K562 (cell line): ENCODE measurements around the gene SLC18B1. TPM values are rescaled to one million over a fixed set of nuclear protein-coding genes. Genes with fewer than 3 reads are reported as not detected.

Experiments
- ATAC-seq: fragments of 200-7000 bp; cut with Tn5 transposase; 3 replicates; pipeline ENCODE4 v1.9.1; 2020; ENCODE audit warnings: moderate library complexity
- BruUV-seq: library from RNA; stranded (reverse); fragments of 400-500 nt; replicated peaks from 2 replicates; lab custom pipeline; 2021; lab: Mats Ljungman, UMichigan
- CTCF ChIA-PET: fragments of 300-600 bp; formaldehyde crosslinking; extraction: SDS; loops from one replicate; lab custom pipeline; 2021; ENCODE audit warnings: low intra/inter-chr PET ratio; lab: Yijun Ruan, JAX
- POLR2A ChIA-PET: fragments of 300-600, 350-650 bp; sonication (Branson Sonifier 250); formaldehyde crosslinking; extraction: SDS; loops from one replicate; lab custom pipeline; 2021; ENCODE audit warnings: antibody characterized with exemption, inconsistent platforms; lab: Yijun Ruan, JAX
- DNase-seq, 4 experiments: peaks; one replicate each; pipeline versions ENCODE4 v3.0.0 to v3.0.0-alpha.2; 2011 to 2018; ENCODE audit warnings: low spot score in 3 of 4, mixed read lengths in 3 of 4; ENCODE audit errors: extremely low read depth in 1 of 4
- FAIRE-seq: peaks from 2 replicates; lab custom pipeline; 2011; peaks lifted over from hg19 to GRCh38; lab: Jason Lieb, UNC
- H2AFZ ChIP-seq: 2 replicates; pipeline ENCODE4 v1.6.0; 2011; ENCODE audit warnings: low read depth, low read length, control low read depth, inconsistent platforms
- H3K27ac ChIP-seq: fragments of 200-600 bp; 3 replicates; pipeline ENCODE4 v1.8.0; 2011; ENCODE audit warnings: low read depth, mild to moderate bottlenecking, control low read depth, inconsistent platforms, low read length, moderate library complexity, mixed read lengths; ENCODE audit errors: extremely low read depth
- H3K27me3 ChIP-seq, 2 experiments: fragments of 300-600 bp in 1 of 2; 2 replicates in 1 of 2; 3 replicates in 1 of 2; pipeline versions ENCODE4 v1.6.0 to v1.8.0; 2011; ENCODE audit warnings: inconsistent platforms in 2 of 2, low read length in 2 of 2, mild to moderate bottlenecking in 1 of 2, mixed read lengths in 1 of 2, moderate library complexity in 1 of 2; ENCODE audit not compliant: control insufficient read depth in 2 of 2, insufficient read depth in 2 of 2
- H3K36me3 ChIP-seq: fragments of 300-600 bp; 3 replicates; pipeline ENCODE4 v1.8.0; 2011; ENCODE audit warnings: mild to moderate bottlenecking, low read length, inconsistent platforms; ENCODE audit not compliant: control insufficient read depth, insufficient read depth
- H3K4me1 ChIP-seq, 2 experiments: fragments of 200-600 bp in 1 of 2; replicated peaks in 1 of 2; 2 replicates in 1 of 2; 3 replicates in 1 of 2; pipeline versions ENCODE4 v1.5.1 to v1.8.0; 2011; ENCODE audit warnings: inconsistent platforms in 2 of 2, low read length in 2 of 2, mild to moderate bottlenecking in 1 of 2, mixed read lengths in 1 of 2, moderate library complexity in 1 of 2; ENCODE audit not compliant: control insufficient read depth in 2 of 2, insufficient read depth in 2 of 2
- H3K4me2 ChIP-seq: 2 replicates; pipeline ENCODE4 v1.6.1; 2011; ENCODE audit warnings: low read length, control low read depth, inconsistent platforms, mixed read lengths; ENCODE audit not compliant: insufficient read depth
- H3K4me3 ChIP-seq: fragments of 200-600 bp; sonication (generic), shearing (Covaris generic); 2 replicates; pipeline ENCODE4 v1.5.1; 2016; ENCODE audit warnings: control low read depth, inconsistent platforms
- H3K79me2 ChIP-seq: fragments of 200-600 bp; 3 replicates; pipeline ENCODE4 v1.8.0; 2011; ENCODE audit warnings: low read length, inconsistent platforms; ENCODE audit not compliant: control insufficient read depth, insufficient read depth
- H3K9ac ChIP-seq, 2 experiments: 2 replicates each; pipeline versions ENCODE4 v1.6.0 to v1.6.1; 2011; ENCODE audit warnings: low read depth in 2 of 2, low read length in 2 of 2, control low read depth in 1 of 2, inconsistent platforms in 1 of 2, mild to moderate bottlenecking in 1 of 2, mixed read lengths in 1 of 2; ENCODE audit not compliant: insufficient read depth in 1 of 2
- H3K9me1 ChIP-seq: one replicate; pipeline ENCODE4 v1.6.0; 2011; ENCODE audit warnings: inconsistent platforms, mild to moderate bottlenecking, low read length, moderate library complexity; ENCODE audit not compliant: control insufficient read depth, insufficient read depth
- H3K9me3 ChIP-seq: replicated peaks from 2 replicates; pipeline ENCODE4 v1.5.1; 2011; ENCODE audit warnings: low read depth, low read length, inconsistent platforms; ENCODE audit not compliant: control insufficient read depth, insufficient read depth
- H4K20me1 ChIP-seq: replicated peaks from 2 replicates; pipeline ENCODE4 v1.6.1; 2011; ENCODE audit warnings: low read length, inconsistent platforms, mixed read lengths; ENCODE audit not compliant: control insufficient read depth, insufficient read depth
- CHD4 ChIP-seq: fragments of 200-600 bp; sonication (generic); IDR thresholded peaks from 3 replicates; pipeline ENCODE4 v1.6.1; 2012; ENCODE audit warnings: low read depth, mild to moderate bottlenecking, mixed read lengths, low read length, inconsistent platforms; ENCODE audit not compliant: insufficient read depth, insufficient replicate concordance, poor library complexity, severe bottlenecking
- CXXC5 ChIP-seq: fragments of 250-450 bp; sonication (Bioruptor Pico); IDR thresholded peaks from 2 replicates; pipeline ENCODE4 v1.8.0; 2022; ENCODE audit warnings: inconsistent platforms, mild to moderate bottlenecking, moderate library complexity
- DDX20 ChIP-seq: fragments of 450-650 bp; IDR thresholded peaks from 2 replicates; pipeline ENCODE4 v1.6.1; 2016; ENCODE audit warnings: missing genetic modification characterization, low read depth, mild to moderate bottlenecking, missing compliant biosample characterization, moderate library complexity
- IRF2 ChIP-seq: sonication (generic); formaldehyde crosslinking; IDR thresholded peaks from 2 replicates; pipeline ENCODE4 v1.8.1; 2022; ENCODE audit warnings: mild to moderate bottlenecking, missing genetic modification reagents
- MNT ChIP-seq, 2 experiments: fragments of 450-650 bp; conservative IDR thresholded peaks; 2 replicates each; pipeline ENCODE4 v1.6.1; 2017; ENCODE audit warnings: mild to moderate bottlenecking in 2 of 2, moderate library complexity in 2 of 2
- NR4A1 ChIP-seq, 2 experiments: fragments of 250-450 bp in 1 of 2; fragments of 450-650 bp in 1 of 2; sonication (Bioruptor Pico) in 1 of 2; IDR thresholded peaks; 2 replicates each; pipeline versions ENCODE4 v1.4.0 to v1.6.1; 2016 to 2020; ENCODE audit warnings: mild to moderate bottlenecking in 2 of 2, missing compliant biosample characterization in 1 of 2, missing genetic modification characterization in 1 of 2, moderate library complexity in 1 of 2
- RBM17 ChIP-seq: fragments of 200-400 bp; formaldehyde crosslinking; IDR thresholded peaks from 2 replicates; pipeline ENCODE4 v1.6.1; 2017; ENCODE audit warnings: low read depth, mild to moderate bottlenecking, low read length, borderline replicate concordance
- ZKSCAN1 ChIP-seq: fragments of 150-350 bp; IDR thresholded peaks from 2 replicates; pipeline ENCODE4 v1.6.1; 2016; ENCODE audit warnings: low read depth, low read length
- ZNF407 ChIP-seq: fragments of 450-650 bp; IDR thresholded peaks from 2 replicates; pipeline ENCODE4 v1.6.1; 2016; ENCODE audit warnings: low read depth
- ZNF584 ChIP-seq: fragments of 200-800 bp; sonication (Bioruptor generic); IDR thresholded peaks from 2 replicates; pipeline ENCODE4 v1.6.1; 2016; ENCODE audit warnings: low read depth, mild to moderate bottlenecking, missing genetic modification characterization, missing compliant biosample characterization
- ZNF780A ChIP-seq: fragments of 250-450 bp; sonication (Bioruptor Pico); IDR thresholded peaks from 2 replicates; pipeline ENCODE4 v1.5.0; 2021; ENCODE audit warnings: mild to moderate bottlenecking
- WGBS: fragments of 100-300 bp; shearing (Covaris generic); methylation state at CpG from one replicate; pipeline ENCODE4 v1.1.6; 2016; ENCODE audit warnings: low coverage, mixed read lengths; ENCODE audit not compliant: insufficient coverage; ENCODE audit errors: missing lambda C conversion rate; 5-methylcytosine and 5-hydroxymethylcytosine counted together
- in situ Hi-C: fragments of 300-500 bp; cut with MboI; formaldehyde crosslinking; loops from 4 replicates; pipeline ENCODE4 v1.15.0; 2018; ENCODE audit warnings: inconsistent platforms, mixed read lengths
- intact Hi-C: fragments of 100-400 bp; cut with micrococcal nuclease; formaldehyde crosslinking; loops from 2 replicates; pipeline ENCODE4 v1.14.2; 2022
- polyA plus RNA-seq, 8 experiments: library from polyadenylated mRNA; depleted of rRNA in 4 of 8; stranded (reverse) in 5 of 8; unstranded in 3 of 8; fragments of >200 nt; fragmentation: Nextera tagmentation in 2 of 8; fragmentation: Illumina TruSeq in 1 of 8; extraction: Ambion mirVana in 2 of 8; extraction: Trizol in 1 of 8; gene quantifications; 2 replicates each; pipeline versions ENCODE4 v1.2.1 to v1.2.3, GENCODE V29; 2011 to 2014; ENCODE audit warnings: inconsistent platforms in 1 of 8, missing spikeins in 1 of 8
- total RNA-seq, 7 experiments: library from RNA; depleted of rRNA in 6 of 7; stranded (reverse); fragments of >200 nt in 6 of 7; fragmentation: Illumina TruSeq in 2 of 7; extraction: Trizol in 2 of 7; gene quantifications; 2 replicates each; pipeline versions ENCODE4 v1.2.1 to v1.2.3, GENCODE V29; 2011 to 2021; ENCODE audit warnings: low replicate concordance in 1 of 7
- TF ChIP-seq, protein P1 (sequence below): fragments of 250-450 bp; sonication (Bioruptor Pico); IDR thresholded peaks from 2 replicates; pipeline ENCODE4 v1.9.0; 2021; ENCODE audit warnings: mild to moderate bottlenecking

The SLC18B1 gene
- total and polyA plus RNA-seq, 9 of the 15 experiments (the other 6 are each of a cell fraction or from before 2014, with no cell fraction given): 10.4 to 49.1 (median 32.0) TPM

DNA sequence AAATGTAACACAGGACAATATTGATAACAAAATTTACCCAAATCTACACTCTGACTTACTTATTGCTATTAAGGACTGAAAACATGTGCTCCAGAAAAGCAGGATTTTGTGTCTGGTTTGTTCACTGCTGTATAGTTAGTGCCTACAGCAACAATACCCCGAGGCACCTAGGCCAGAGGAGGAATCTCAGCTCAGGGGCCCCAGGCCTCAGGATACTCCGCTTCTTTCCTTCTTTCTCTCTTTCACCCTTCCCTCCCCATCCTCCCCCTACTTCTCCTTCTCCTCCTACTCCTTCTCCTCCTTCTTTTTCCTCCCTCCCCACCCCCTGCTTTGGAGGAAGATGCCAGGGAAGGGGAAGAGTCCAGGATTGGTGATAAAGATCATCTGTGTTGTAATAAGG is 39.7 kb downstream of the SLC18B1 start:
- no peak overlapping the region for H3K9ac ChIP-seq
- no peaks in the 10 kb centered on the region for H4K20me1 ChIP-seq
- no TSS peak for BruUV-seq
- H3K79me2 ChIP-seq: no peaks in the 10 kb centered on the region
- no peaks in the 10 kb centered on the region for H3K36me3 ChIP-seq
- CTCF ChIA-PET: no interaction called here
- intact Hi-C loops (no loop called here), in situ Hi-C loops (loop anchor here (25.0 kb wide), 2 partner anchors 221 to 471 kb away; partner anchors contain the start of gene TAAR9)
- no peak overlapping the region for H3K27ac ChIP-seq
- POLR2A ChIA-PET: no interaction called here
- peaks cover 0 to 5% of the 10 kb centered on the region in 2 experiments; a peak in 3 of 5 replicates for H3K27me3 ChIP-seq
- DNase-seq: no peak
- ATAC-seq: no peak
- H3K4me1 ChIP-seq: no peaks in the 10 kb centered on the region
- H2AFZ ChIP-seq: no peak overlapping the region
- no peak overlapping the region for H3K4me2 ChIP-seq
- no peak for FAIRE-seq
- no peaks in the 10 kb centered on the region for H3K9me3 ChIP-seq
- 0% methylated on average over 1 of the region's 2 CpGs for WGBS
- H3K9me1 ChIP-seq: no peaks in the 10 kb centered on the region
- H3K4me3 ChIP-seq: no peak overlapping the region
- no peak for TF ChIP-seq CXXC5 (CRISPR knock-in tag)
- TF ChIP-seq ZNF407: no peak
- no peak for TF ChIP-seq CHD4
- TF ChIP-seq ZNF584: no peak
- TF ChIP-seq MNT (conservative IDR thresholded peaks at IDR 0.05): no peak
- no peak for TF ChIP-seq ZNF780A (CRISPR knock-in tag)
- TF ChIP-seq, protein P1, sequence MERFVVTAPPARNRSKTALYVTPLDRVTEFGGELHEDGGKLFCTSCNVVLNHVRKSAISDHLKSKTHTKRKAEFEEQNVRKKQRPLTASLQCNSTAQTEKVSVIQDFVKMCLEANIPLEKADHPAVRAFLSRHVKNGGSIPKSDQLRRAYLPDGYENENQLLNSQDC: no peak
- no peak for TF ChIP-seq RBM17
- TF ChIP-seq NR4A1 (CRISPR knock-in tag; IDR thresholded peaks at IDR 0.05): no peak
- no peak for TF ChIP-seq NR4A1 (tag; IDR thresholded peaks at IDR 0.05)
- TF ChIP-seq DDX20 (tag): no peak
- no peak for TF ChIP-seq ZKSCAN1
- no peak for TF ChIP-seq IRF2 (CRISPR knock-in tag)
